Measurements from ENCODE around the gene C6orf132. TPM values are rescaled to one million over a fixed set of nuclear protein-coding genes. Genes with fewer than 3 reads are reported as not detected.

C6orf132 gene
- total RNA-seq, 1 experiment from 2014 or later, result 48.4 TPM

- no peak overlapping the region for H3K27ac ChIP-seq (ENCODE audit: insufficient read length, low read depth, low read length)
- H3K23ac ChIP-seq (ENCODE audit: insufficient read length, low read depth, low read length), result no peak overlapping the region
- no peaks in the 10 kb centered on the region for H3K9me3 Mint-ChIP-seq
- H4K91ac ChIP-seq (ENCODE audit: insufficient read length, low read depth, low read length), result no peak overlapping the region
- H3K79me1 ChIP-seq (ENCODE audit: insufficient read depth, low read depth, low read length, poor library complexity, severe bottlenecking), result no peaks in the 10 kb centered on the region
- TF ChIP-seq, protein P1, sequence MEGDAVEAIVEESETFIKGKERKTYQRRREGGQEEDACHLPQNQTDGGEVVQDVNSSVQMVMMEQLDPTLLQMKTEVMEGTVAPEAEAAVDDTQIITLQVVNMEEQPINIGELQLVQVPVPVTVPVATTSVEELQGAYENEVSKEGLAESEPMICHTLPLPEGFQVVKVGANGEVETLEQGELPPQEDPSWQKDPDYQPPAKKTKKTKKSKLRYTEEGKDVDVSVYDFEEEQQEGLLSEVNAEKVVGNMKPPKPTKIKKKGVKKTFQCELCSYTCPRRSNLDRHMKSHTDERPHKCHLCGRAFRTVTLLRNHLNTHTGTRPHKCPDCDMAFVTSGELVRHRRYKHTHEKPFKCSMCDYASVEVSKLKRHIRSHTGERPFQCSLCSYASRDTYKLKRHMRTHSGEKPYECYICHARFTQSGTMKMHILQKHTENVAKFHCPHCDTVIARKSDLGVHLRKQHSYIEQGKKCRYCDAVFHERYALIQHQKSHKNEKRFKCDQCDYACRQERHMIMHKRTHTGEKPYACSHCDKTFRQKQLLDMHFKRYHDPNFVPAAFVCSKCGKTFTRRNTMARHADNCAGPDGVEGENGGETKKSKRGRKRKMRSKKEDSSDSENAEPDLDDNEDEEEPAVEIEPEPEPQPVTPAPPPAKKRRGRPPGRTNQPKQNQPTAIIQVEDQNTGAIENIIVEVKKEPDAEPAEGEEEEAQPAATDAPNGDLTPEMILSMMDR (conservative IDR thresholded peaks at IDR 0.05), result no peak
- no peak overlapping the region for H3T11ph ChIP-seq (ENCODE audit: low read length)
- H3K18ac ChIP-seq (ENCODE audit: insufficient read length, low read depth, low read length), result no peak overlapping the region
- H3K27ac Mint-ChIP-seq, result no peak overlapping the region
- H3K56ac ChIP-seq (ENCODE audit: insufficient read length, low read depth, low read length), result no peak overlapping the region
- H3K4me2 ChIP-seq (ENCODE audit: insufficient read depth, insufficient read length, low read length), result no peak overlapping the region
- H2BK120ac ChIP-seq (ENCODE audit: low read depth, low read length, poor library complexity, severe bottlenecking), result no peak overlapping the region
- no peak overlapping the region for H2AK5ac ChIP-seq (ENCODE audit: insufficient read length, low read length)
- no peak overlapping the region for H2BK20ac ChIP-seq (ENCODE audit: low read depth, low read length, poor library complexity, severe bottlenecking)
- no peak overlapping the region for H3K4ac ChIP-seq (ENCODE audit: low read depth, low read length)
- H2BK15ac ChIP-seq (ENCODE audit: low read depth, low read length), result no peak overlapping the region
- no peaks in the 10 kb centered on the region for H3K9me3 ChIP-seq (ENCODE audit: control insufficient read depth, low read depth, low read length)
- no CpG with 5 or more reads among the region's 4 CpGs for WGBS (ENCODE audit: extremely low coverage, insufficient read length, low lambda C conversion rate)
- no peak overlapping the region for H2BK12ac ChIP-seq (ENCODE audit: insufficient read length, low read depth, low read length)
- H3K79me2 ChIP-seq (ENCODE audit: insufficient read depth, low read length), result no peaks in the 10 kb centered on the region
- H3K14ac ChIP-seq (ENCODE audit: insufficient read depth, low read length), result no peak overlapping the region
- H2AFZ ChIP-seq (ENCODE audit: low read length), result no peak overlapping the region
- H3K4me1 Mint-ChIP-seq, result peaks cover 37 to 55% of the 10 kb centered on the region in 2 experiments
- no peak overlapping the region for H3K9ac ChIP-seq (ENCODE audit: extremely low read depth, insufficient read length, low read length)
- peaks cover 27% of the 10 kb centered on the region for H3K27me3 Mint-ChIP-seq (ENCODE audit: low read depth)
- no peak overlapping the region for H4K5ac ChIP-seq (ENCODE audit: insufficient read length, low read depth, low read length)
- no peak overlapping the region for H2BK5ac ChIP-seq (ENCODE audit: insufficient read length, low read length)
- no peaks in the 10 kb centered on the region for H4K20me1 ChIP-seq (ENCODE audit: control insufficient read depth, insufficient read depth, insufficient read length)
- H3K27me3 ChIP-seq (ENCODE audit: insufficient read depth, low read length), result peaks cover 2% of the 10 kb centered on the region; the same call in 1 of the 2 replicates
- no peaks in the 10 kb centered on the region for H3K36me3 Mint-ChIP-seq (ENCODE audit: insufficient read depth in 1 of 3, low read depth in 3 of 3)
- no peak overlapping the region; a peak in 1 of 5 replicates for H3K4me3 Mint-ChIP-seq
- no peak overlapping the region for H4K8ac ChIP-seq (replicated peaks; ENCODE audit: insufficient read length, low read depth, low read length)
- H3K4me1 ChIP-seq (ENCODE audit: insufficient read depth, low read length), result no peaks in the 10 kb centered on the region; the same call in 1 of the 2 replicates
- no peaks in the 10 kb centered on the region for H3K23me2 ChIP-seq (ENCODE audit: insufficient read length, low read depth, low read length, poor library complexity, severe bottlenecking)
- no peak for DNase-seq
These were observed 17.1 kb upstream of the C6orf132 start for GRCh38 chr6:42159431-42160024.
